ENCODE data around the gene QSOX2.

- TF ChIP-seq POLR2A (IDR thresholded peaks at IDR 0.05; ENCODE audit: low read length) (no peak), GATA1 (IDR thresholded peaks at IDR 0.05; ENCODE audit: low read depth, low read length) (no peak)
Measured at GRCh38 chr9:136204145-136204805, 41.3 kb downstream of the QSOX2 start.
